ENCODE data around the gene STK11.

The STK11 gene

GRCh38 chr19:1214299-1214861 is 8.8 kb downstream of the STK11 start:
- H3K4me3 ChIP-seq (ENCODE audit: low read length): no peak overlapping the region
- TF ChIP-seq CTCF (conservative IDR thresholded peaks at IDR 0.05; ENCODE audit: low read depth, low read length): no peak
- DNase-seq (ENCODE audit: low read depth): no peak

GRCh38 chr19:1214862-1215731 is 9.5 kb downstream of the STK11 start:
- peak; percentile 27 for TF ChIP-seq CTCF (conservative IDR thresholded peaks at IDR 0.05; ENCODE audit: low read depth, low read length)
- no peak overlapping the region for H3K4me3 ChIP-seq (ENCODE audit: low read length)
- peak; percentile 50 for DNase-seq (ENCODE audit: low read depth)

DNA sequence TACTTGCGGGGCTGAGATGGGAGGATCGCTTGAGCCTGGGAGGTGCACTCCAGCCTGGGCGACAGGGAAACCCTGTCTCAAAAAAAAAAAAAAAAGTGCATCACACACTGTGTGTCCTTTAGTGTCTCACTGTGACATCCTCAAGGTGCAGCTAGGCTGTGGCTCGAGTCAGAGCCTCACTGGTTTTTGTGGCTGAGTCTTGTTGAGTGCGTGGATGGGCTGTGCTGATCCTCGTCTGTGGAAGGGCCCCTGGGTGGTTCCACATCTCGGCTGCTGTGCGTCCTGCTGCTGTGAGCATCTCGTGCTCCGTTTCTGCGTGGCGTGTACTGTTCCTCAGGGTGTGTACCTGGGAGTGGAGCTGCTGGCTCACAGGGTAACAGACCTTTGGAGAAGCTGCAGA is 11.2 kb downstream of the STK11 start:
- TF ChIP-seq CTCF (conservative IDR thresholded peaks at IDR 0.05; ENCODE audit: low read depth, low read length): no peak
- no peak for DNase-seq (ENCODE audit: low read depth)

DNA sequence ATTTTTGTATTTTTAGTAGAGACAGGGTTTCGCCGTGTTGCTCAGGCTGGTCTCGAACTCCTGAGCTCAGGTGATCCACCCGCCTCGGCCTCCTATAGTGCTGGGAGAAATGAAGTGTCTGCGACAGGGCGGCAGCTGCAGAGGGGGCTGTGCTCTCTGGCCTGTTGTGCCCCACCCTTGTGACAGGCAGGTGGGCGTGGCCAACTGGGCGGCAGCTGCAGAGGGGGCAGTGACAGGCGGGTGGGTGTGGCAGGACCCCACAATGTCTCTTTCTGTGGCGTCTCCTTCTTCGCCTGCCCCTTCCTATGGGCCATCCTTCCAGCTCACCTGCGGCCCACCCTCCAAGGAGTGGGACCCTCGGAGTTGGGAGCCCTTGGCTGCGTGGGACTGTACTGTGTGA is 11.8 kb downstream of the STK11 start:
- no peak for TF ChIP-seq CTCF (conservative IDR thresholded peaks at IDR 0.05; ENCODE audit: low read depth, low read length)
- no peak for DNase-seq (ENCODE audit: low read depth)
- H3K4me3 ChIP-seq (ENCODE audit: low read length): no peak overlapping the region

More for the DNA sequence above, 11.2 kb downstream of the STK11 start:
- no peak overlapping the region for H3K4me3 ChIP-seq (ENCODE audit: low read length)

DNA sequence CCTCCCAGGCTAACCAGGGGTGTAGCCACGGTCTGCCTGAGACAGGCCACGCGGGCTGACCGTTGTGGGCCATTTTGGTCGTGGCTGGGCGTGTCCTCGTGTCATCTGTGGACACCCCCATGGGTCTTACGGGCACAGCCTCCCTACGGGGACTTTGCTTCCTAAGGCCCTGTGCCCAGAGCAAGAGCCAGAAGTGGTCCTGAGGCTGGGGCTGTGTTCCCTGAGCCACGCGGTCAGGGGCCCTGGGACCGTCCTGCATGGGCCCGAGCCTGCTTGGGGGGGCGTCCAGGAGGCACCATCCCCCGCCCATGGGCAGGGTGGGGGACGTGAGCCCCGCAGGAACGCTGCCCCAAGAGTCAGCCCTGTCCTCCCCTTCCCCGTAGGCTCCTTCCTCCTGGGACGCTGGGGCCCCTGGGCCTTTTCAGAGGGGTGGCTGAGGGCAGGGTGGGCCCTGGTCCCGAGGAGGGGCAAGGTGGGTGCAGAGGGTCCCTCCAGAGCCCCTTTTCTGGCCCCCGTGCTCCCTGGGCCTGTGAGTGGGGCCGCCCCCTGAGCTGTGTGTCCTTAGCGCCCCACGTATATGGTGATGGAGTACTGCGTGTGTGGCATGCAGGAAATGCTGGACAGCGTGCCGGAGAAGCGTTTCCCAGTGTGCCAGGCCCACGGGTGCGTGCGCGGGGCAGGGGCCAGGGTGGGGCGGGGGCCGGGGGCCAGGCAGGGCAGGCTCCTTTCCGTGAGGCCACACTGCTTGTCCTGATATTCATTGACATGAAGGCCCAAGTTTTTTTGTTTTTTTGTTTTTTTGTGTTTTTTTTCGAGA is 13.4 kb downstream of the STK11 start:
- TF ChIP-seq CTCF (conservative IDR thresholded peaks at IDR 0.05; ENCODE audit: low read depth, low read length): no peak
- no peak overlapping the region for H3K4me3 ChIP-seq (ENCODE audit: low read length)
- DNase-seq (ENCODE audit: low read depth): no peak

GRCh38 chr19:1219786-1220476 is 14.4 kb downstream of the STK11 start:
- no peak for DNase-seq (ENCODE audit: low read depth)
- no peak overlapping the region for H3K4me3 ChIP-seq (ENCODE audit: low read length)
- no peak for TF ChIP-seq CTCF (conservative IDR thresholded peaks at IDR 0.05; ENCODE audit: low read depth, low read length)
